AG20443 (cell line): Measurements from ENCODE around the gene PTGDR2.
A peak's percentile ranks its signal among the peaks of the same experiment; 100 is the strongest.

Source experiments
- DNase-seq: peaks from one replicate; pipeline ENCODE4 v3.0.0; 2012; ENCODE audit warnings: low spot score, mixed read lengths

PTGDR2 gene

GRCh38 chr11:60874421-60875365 lies 18.9 kb upstream of the PTGDR2 start:
- DNase-seq, result no peak

- no peak for DNase-seq
Observed at GRCh38 chr11:60873533-60873932, 17.8 kb upstream of the PTGDR2 start.

- peak; percentile 80 for DNase-seq
Observed at GRCh38 chr11:60872961-60873524, 17.3 kb upstream of the PTGDR2 start.

- DNase-seq, result peak; percentile 61
Observed at GRCh38 chr11:60872124-60872960, 16.6 kb upstream of the PTGDR2 start.

- peak; percentile 48 for DNase-seq
Observed at GRCh38 chr11:60871378-60872061, 15.8 kb upstream of the PTGDR2 start.

GRCh38 chr11:60870733-60871377 lies 15.1 kb upstream of the PTGDR2 start:
- DNase-seq, result no peak

GRCh38 chr11:60870276-60870675 lies 14.5 kb upstream of the PTGDR2 start:
- DNase-seq, result no peak

GRCh38 chr11:60869451-60869825 lies 13.7 kb upstream of the PTGDR2 start:
- DNase-seq, result no peak

- DNase-seq, result no peak
Observed at GRCh38 chr11:60868682-60869450, 13.1 kb upstream of the PTGDR2 start.

GRCh38 chr11:60867871-60868681 lies 12.3 kb upstream of the PTGDR2 start:
- DNase-seq, result no peak

GRCh38 chr11:60866911-60867870 lies 11.4 kb upstream of the PTGDR2 start, which contains the start of gene ZP1:
Gene ZP1, plus strand, starts transcription at chr11:60867542. Its CDS starts 20 bp downstream, at chr11:60867562.
- DNase-seq, result no peak

GRCh38 chr11:60864856-60865513 lies 9.2 kb upstream of the PTGDR2 start:
- DNase-seq, result no peak

- DNase-seq, result no peak
Observed at GRCh38 chr11:60863550-60864521, 8.1 kb upstream of the PTGDR2 start.

GRCh38 chr11:60862171-60862570 lies 6.4 kb upstream of the PTGDR2 start:
- DNase-seq, result no peak

GRCh38 chr11:60860943-60861342 lies 5.2 kb upstream of the PTGDR2 start:
- DNase-seq, result no peak

GRCh38 chr11:60859616-60860250 lies 4.0 kb upstream of the PTGDR2 start:
- DNase-seq, result no peak
